Astrocyte of the hippocampus (primary cell): ENCODE data around the gene GRIN2C.
"Not testable (repeated sequence)": the region's sequence is repeated elsewhere in the genome, so short reads cannot be mapped to it uniquely, and the experiment has no call there.

Experiments used
- DNase-seq: peaks from one replicate; pipeline ENCODE4 v3.0.0; 2011; ENCODE audit warnings: low read depth, low spot score

Gene GRIN2C

GRCh38 chr17:74879308-74879707 is 19.6 kb upstream of the GRIN2C start:
- no peak for DNase-seq

GRCh38 chr17:74878658-74879057 is 19.0 kb upstream of the GRIN2C start:
- DNase-seq = no peak

DNA sequence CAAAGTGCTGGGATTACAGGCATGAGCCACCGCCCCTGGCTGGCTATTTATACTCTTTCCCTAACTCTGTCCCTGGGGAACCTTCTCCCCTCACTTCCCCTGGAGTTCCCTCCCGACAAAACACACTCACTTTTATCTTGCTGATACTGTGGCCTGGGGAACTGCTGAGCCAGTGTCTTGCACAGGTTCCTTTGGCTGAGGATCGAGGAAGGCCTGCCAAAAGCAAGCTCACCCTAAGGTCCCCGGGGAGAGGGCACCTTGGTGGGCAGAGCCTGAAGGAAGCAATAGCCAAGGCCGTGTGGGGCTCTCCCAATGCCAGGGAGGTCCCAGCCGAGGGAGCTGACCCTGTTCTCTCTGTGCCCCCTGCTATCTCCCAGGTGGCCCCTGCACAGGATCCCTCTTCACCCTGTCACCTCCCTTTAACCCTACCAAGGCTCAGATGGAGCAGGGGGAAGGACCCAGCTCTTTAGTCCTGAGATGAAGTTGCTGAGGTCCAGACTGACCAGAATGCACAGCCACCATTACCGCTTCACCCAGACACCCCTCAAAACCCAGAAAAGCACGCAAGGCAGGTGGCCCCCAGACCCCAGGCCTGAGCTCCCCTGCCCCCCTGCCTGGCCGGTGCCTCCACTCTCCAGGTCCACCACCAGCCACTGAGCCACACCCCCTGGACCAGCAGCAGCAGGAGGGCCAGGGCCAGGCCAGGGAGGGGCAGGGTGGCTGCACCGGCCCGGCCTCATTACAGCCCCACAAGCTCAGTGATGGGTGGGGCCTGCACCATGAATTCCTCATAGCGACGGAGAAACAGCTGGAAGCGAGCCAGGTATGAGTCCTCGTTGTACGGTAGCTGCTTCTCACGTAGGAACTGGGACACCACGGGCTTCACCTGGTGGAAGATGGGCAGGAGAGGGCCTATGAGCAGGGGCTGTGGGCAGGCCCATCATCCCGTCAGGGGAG is 18.2 kb upstream of the GRIN2C start:
- DNase-seq = no peak

DNA sequence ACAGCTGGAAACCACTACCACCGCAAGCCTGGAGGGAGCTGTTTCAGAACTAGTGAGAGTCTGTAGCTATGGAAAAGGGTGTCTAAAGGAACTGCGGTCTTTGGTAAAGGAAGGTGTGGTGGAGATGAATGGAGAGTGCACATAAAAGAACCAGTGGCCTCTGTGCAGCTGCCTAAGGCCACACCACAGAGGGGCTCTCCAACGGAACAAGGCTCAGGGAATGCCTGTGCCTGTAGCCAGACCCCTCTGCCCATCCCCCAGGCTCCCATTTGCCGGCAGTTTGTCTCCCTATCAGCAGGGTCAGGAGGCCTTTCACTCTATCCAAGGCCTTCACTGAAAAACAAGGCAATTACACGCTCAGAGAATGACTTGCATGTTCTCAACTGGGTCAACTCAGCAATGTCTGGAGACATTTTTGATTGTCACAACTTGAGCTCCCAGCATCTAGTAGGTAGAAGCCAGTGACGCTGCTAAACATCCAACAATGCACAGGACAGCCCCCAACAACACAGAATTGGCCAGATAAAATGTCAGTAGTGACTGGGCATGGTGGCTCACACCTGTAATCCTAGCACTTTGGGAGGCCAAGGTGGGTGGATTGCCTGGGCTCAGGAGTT is 16.4 kb upstream of the GRIN2C start:
- no peak for DNase-seq

DNA sequence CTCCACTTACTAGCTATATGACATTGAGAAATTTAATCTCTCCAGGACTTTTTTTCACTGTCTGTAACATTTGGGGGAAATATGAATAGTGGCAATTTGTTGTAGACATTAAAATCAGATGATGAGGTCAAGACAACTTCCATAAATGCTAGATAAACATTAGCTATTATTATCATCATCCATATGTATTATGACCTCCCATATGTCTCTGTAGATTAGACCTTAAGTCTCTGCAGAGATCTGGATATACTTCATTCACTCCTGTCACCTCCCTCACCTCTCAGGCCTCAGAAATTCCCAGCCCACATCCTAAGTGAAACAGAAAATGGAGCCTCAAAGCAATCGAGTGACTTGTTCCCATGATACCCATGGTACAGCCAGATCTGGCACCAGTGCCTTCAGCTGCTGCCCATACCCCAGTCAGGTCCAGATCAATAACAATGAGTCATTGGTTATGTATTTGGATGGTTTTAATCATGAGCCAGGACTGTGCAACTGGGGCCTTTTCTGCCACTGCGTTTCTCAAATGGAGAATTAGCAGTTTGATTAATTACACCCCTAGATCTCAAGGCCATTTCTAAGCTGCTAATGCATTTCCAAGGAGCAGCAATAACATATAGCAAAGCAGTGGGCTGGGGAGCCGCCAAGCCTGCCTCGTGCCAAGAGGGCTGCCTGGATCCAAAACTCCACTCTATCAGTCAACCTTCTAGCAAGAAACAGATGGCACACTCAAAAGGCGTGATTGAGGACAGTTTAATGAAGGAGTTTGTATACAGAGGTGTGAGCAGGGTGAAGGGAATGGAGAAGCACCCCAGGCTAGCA is 15.7 kb upstream of the GRIN2C start:
- DNase-seq = no peak

DNA sequence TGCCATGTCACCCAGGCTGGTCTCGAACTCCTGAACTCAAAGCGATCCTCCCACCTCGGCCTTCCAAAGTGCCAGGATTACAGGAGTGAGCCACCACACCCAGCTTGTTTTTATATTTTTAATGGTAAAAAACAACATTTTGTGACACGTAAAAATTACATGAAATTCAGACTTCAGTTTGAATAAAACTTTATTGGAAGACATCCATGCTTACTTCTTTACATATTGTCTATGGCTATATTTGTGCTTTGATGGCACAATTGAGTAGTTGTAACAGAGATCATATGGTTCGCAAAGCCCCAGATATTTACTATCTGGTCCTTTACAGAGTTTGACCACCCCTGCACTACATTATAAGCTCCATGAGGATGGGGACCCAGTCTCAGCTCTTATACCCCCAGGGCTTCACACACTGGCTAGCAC is 14.9 kb upstream of the GRIN2C start:
- no peak for DNase-seq

- no peak for DNase-seq
Observed at GRCh38 chr17:74873874-74874614, 14.4 kb upstream of the GRIN2C start.

DNA sequence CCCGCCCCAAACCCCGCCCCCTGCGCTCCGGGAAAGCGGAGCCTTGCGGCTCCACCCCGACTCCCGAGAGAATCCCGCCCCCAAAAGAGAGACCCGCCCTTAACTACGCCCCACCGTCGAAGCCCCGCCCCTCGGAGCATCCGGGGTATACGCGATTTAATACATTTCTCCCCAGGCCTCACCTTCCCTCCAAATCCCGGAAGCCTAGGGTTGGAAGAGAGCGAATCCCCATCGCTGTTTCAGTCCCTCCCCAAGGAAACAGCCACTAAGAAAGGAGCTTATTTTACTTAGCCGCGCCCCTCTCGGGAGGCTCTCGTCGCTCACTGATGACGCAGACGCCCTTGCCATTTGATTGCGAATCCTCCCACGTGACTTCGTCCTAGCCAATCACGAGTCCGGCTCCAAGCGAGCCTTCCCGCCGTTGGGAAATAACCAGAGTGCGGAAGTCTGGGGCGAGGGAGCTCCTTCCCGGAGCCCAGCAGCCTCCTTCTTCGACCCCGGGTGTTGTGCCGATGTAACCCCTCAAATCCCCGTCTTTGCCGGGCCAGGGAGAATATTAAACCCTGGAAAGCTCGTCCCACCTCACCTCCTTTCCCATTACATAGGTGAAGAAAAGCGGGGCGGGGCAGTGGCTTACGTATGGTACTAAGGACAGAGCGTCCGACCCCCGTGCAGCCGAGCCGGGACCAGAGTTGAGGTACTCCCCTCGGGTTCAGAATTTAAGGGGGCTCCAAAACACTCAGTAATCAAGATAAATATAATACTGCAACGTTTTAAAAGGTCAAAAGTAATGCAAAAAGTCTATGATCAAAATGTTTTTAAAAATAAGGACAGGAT is 13.6 kb upstream of the GRIN2C start:
- peak; percentile 100 for DNase-seq

- DNase-seq = no peak
Observed at GRCh38 chr17:74872313-74873036, 12.8 kb upstream of the GRIN2C start, which contains the start of gene FDXR. FDXR (minus strand) TSS chr17:74872994; CDS start chr17:74872944, 50 bp downstream.

DNA sequence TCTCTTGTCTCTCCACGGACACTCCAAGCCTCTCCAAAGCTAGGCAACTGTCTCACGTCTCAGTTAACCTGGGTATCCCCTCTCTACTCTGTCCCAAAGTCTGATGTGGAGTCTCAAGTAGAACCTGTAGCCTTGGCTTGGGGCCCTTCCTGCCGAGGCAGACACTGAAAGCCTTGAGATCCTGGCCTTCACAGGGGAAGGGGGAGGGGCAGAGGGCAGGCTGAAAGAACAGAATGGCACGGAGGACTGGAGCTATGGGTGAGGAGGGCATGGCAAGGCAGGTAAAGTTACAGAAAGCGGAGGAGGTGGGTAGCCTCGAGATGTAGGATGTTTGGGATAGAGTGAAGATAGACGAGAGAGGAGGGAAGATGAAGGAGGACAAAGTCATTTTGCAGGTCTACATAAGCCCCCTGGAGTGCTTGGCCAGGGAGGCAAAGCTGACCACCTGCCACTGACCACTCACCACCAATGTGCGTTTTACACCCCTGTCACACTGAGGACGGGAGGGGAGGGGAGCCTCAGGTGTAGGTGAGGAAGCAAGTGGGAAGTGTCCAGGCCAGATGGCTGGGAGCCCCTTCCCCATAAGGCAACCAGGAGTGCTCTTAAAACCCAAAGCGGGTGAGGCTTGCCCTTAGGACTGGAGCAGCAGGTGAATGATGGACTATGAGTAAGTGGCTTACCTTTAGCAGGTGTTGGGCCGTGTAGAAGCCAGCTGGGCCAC is 11.8 kb upstream of the GRIN2C start:
- no peak for DNase-seq

DNA sequence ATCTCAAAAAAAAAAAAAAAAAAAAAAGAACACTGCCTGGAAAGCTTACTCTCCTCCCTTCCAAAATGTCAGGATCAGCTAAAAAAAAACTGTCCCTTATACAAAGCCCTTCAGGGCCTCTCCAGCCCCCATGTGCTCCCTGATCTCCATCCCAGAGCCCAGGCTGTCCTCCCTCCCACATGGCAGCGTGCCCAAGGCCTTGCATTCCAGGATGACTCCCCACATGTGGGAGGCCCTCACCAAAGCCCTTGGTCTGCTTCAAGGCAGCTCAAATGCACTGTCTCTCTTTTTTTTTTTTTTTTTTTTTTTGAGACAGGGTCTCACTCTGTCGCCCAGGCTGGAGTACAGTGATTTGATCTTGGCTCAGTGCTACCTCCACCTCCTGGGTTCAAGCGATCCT is 10.8 kb upstream of the GRIN2C start:
- DNase-seq = peak; percentile 39

GRCh38 chr17:74870028-74870427 is 10.3 kb upstream of the GRIN2C start:
- DNase-seq = not testable (repeated sequence)

DNA sequence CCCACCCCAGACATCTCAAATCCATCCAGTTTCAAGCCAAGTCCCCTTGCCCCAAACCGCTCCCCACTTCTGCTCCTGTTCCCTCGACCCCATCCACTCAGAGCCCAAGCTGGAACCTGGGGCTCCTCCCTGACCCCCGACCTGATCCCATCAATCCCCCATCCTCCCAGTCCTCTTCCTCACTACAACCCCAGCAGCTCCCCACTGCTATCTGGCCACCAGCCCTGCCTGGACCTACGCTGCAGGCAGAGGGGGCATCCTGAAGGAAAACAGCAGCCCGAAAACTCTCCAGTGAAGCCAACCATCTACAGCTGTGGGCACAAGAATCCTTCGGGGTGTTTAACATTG is 9.2 kb upstream of the GRIN2C start:
- DNase-seq = no peak

- DNase-seq = no peak
Observed at GRCh38 chr17:74868251-74868907, 8.7 kb upstream of the GRIN2C start.

GRCh38 chr17:74866198-74866835 is 6.6 kb upstream of the GRIN2C start:
- DNase-seq = no peak

GRCh38 chr17:74865504-74866197 is 6.0 kb upstream of the GRIN2C start:
- no peak for DNase-seq

GRCh38 chr17:74864866-74865395 is 5.2 kb upstream of the GRIN2C start:
- DNase-seq = peak; percentile 82
